Hepatocyte (in vitro differentiated cells): ENCODE data around the gene SLC38A10. TPM values are rescaled to one million over a fixed set of nuclear protein-coding genes. Genes with fewer than 3 reads are reported as not detected.

Experiments used
- DNase-seq: peaks from one replicate; pipeline ENCODE4 v3.0.0-alpha.2; 2016; ENCODE audit warnings: low spot score
- H2AFZ ChIP-seq: fragments of 200-600 bp; sonication (generic); 2 replicates; pipeline ENCODE4 v1.6.0; 2016; ENCODE audit warnings: antibody characterized with exemption, mild to moderate bottlenecking
- H3K27ac ChIP-seq: fragments of 200-600 bp; sonication (generic); 2 replicates; pipeline ENCODE4 v1.5.1; 2016; ENCODE audit warnings: mild to moderate bottlenecking
- H3K27me3 ChIP-seq: fragments of 200-600 bp; sonication (generic); 2 replicates; pipeline ENCODE4 v1.6.1; 2016
- H3K36me3 ChIP-seq: fragments of 200-600 bp; sonication (generic); replicated peaks from 2 replicates; pipeline ENCODE4 v1.5.1; 2016; ENCODE audit warnings: low read depth; ENCODE audit not compliant: insufficient read depth
- H3K4me1 ChIP-seq: fragments of 200-600 bp; sonication (generic); 2 replicates; pipeline ENCODE4 v1.5.1; 2016; ENCODE audit warnings: mild to moderate bottlenecking, moderate library complexity; ENCODE audit not compliant: insufficient read depth
- H3K4me2 ChIP-seq: fragments of 200-600 bp; sonication (generic); 2 replicates; pipeline ENCODE4 v1.6.0; 2016
- H3K4me3 ChIP-seq: fragments of 200-600 bp; sonication (generic); 2 replicates; pipeline ENCODE4 v1.5.1; 2016; ENCODE audit warnings: mild to moderate bottlenecking
- H3K79me2 ChIP-seq: fragments of 200-600 bp; sonication (generic); 2 replicates; pipeline ENCODE4 v1.6.0; 2017; ENCODE audit warnings: mild to moderate bottlenecking
- H3K9me2 ChIP-seq: fragments of 200-600 bp; sonication (generic); replicated peaks from 2 replicates; pipeline ENCODE4 v1.6.0; 2017; ENCODE audit warnings: mild to moderate bottlenecking; ENCODE audit not compliant: insufficient read depth
- H3K9me3 ChIP-seq: fragments of 200-600 bp; sonication (generic); 2 replicates; pipeline ENCODE4 v1.5.1; 2016; ENCODE audit warnings: low read depth, mild to moderate bottlenecking
- H4K20me1 ChIP-seq: fragments of 200-600 bp; sonication (generic); 2 replicates; pipeline ENCODE4 v1.6.0; 2016; ENCODE audit warnings: mild to moderate bottlenecking; ENCODE audit not compliant: insufficient read depth, poor library complexity, severe bottlenecking
- EZH2 ChIP-seq: fragments of 200-600 bp; sonication (generic); IDR thresholded peaks from 2 replicates; pipeline ENCODE4 v1.6.1; 2016; ENCODE audit warnings: antibody characterized with exemption, mild to moderate bottlenecking, borderline replicate concordance
- EZH2phosphoT487 ChIP-seq: fragments of 200-600 bp; sonication (generic); IDR thresholded peaks from one replicate; pipeline ENCODE4 v1.6.1; 2018; ENCODE audit warnings: antibody characterized with exemption, mild to moderate bottlenecking, low read depth, moderate library complexity; ENCODE audit not compliant: unreplicated experiment, severe bottlenecking
- WGBS: methylation state at CpG from one replicate; pipeline ENCODE4 v1.1.6; 2016; ENCODE audit warnings: low lambda C conversion rate; ENCODE audit errors: missing lambda C conversion rate; 5-methylcytosine and 5-hydroxymethylcytosine counted together
- polyA plus RNA-seq: library from polyadenylated mRNA; unstranded; fragments of >200 nt; fragmentation: Nextera tagmentation; extraction: Ambion mirVana; gene quantifications from 2 replicates; pipeline ENCODE4 v1.2.1, GENCODE V29; 2016
- total RNA-seq: library from RNA; depleted of rRNA; stranded (reverse); fragments of >200 nt; gene quantifications from 2 replicates; pipeline ENCODE4 v1.2.3, GENCODE V29; 2014
- TF ChIP-seq, protein P1 (sequence below): fragments of 200-600 bp; sonication (generic); IDR thresholded peaks from 2 replicates; pipeline ENCODE4 v1.5.1; 2016; ENCODE audit warnings: antibody characterized with exemption, mild to moderate bottlenecking; ENCODE audit not compliant: poor library complexity

SLC38A10 gene
- total and polyA plus RNA-seq, 2 experiments from 2014 or later = 91.4 to 124 TPM

DNA sequence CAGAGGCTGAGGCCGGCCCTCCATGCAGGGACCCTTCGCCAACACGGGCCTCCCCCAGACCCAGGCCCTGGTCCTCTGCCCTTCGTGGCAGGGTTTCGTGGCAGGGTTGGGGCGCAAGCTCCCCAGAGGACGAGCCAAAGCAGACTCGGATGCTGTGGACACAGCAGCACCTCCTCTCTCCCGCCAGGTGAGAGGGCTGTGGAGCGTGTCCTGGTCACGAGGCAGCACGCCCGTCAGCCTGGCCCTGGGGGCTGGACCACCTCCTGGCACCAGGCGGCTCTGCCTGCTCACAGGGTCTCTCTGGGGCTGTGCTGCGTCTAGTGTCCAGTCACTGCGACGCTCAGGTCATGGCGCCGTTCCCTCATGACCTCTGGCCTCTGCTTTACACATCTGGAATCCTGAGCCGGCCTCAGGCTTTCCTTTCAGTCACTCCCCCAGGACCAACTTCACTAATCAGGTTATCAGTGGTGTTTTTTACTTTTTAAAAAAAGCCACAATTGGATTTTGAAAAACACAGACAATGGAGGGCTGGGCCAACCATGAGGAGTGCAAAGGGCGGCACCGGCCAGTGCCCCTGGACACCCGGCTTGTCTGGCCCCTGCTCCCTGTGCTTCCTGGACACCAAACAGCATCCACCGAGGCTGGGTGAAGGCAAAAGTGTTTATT is 50.6 kb downstream of the SLC38A10 start:
- no peak overlapping the region for H3K4me2 ChIP-seq

DNA sequence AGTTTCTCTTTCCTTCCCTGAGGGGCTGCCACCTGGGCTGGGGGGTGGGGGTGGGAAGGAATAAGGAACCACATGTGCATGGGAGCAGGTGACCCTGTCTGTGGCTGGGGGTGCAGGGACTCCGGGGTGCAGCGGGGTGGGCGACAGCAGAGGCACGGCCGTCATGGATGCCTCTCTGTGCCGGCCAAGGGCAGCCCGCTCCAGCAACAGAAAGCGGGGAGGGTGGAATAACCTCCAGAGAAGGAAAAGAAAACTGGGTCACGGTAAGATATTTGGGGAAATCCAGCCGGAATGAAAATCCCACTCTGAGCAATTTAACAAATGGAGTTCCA is 51.8 kb downstream of the SLC38A10 start:
- no peak overlapping the region for H3K27ac ChIP-seq
- H3K4me1 ChIP-seq = peaks cover 6% of the 10 kb centered on the region
- WGBS = 95% methylated on average over 10 of the region's 10 CpGs
- no peak overlapping the region for H3K4me2 ChIP-seq
- DNase-seq = no peak
- H2AFZ ChIP-seq = no peak overlapping the region
- peaks cover 20% of the 10 kb centered on the region for H3K79me2 ChIP-seq
- no peaks in the 10 kb centered on the region for H3K36me3 ChIP-seq
- no peaks in the 10 kb centered on the region for H4K20me1 ChIP-seq
- no peak overlapping the region for H3K4me3 ChIP-seq
- no peaks in the 10 kb centered on the region for H3K27me3 ChIP-seq
- TF ChIP-seq EZH2 = no peak
- no peak for TF ChIP-seq EZH2phosphoT487
- TF ChIP-seq, protein P1, sequence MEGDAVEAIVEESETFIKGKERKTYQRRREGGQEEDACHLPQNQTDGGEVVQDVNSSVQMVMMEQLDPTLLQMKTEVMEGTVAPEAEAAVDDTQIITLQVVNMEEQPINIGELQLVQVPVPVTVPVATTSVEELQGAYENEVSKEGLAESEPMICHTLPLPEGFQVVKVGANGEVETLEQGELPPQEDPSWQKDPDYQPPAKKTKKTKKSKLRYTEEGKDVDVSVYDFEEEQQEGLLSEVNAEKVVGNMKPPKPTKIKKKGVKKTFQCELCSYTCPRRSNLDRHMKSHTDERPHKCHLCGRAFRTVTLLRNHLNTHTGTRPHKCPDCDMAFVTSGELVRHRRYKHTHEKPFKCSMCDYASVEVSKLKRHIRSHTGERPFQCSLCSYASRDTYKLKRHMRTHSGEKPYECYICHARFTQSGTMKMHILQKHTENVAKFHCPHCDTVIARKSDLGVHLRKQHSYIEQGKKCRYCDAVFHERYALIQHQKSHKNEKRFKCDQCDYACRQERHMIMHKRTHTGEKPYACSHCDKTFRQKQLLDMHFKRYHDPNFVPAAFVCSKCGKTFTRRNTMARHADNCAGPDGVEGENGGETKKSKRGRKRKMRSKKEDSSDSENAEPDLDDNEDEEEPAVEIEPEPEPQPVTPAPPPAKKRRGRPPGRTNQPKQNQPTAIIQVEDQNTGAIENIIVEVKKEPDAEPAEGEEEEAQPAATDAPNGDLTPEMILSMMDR = no peak
- H3K9me3 ChIP-seq = no peaks in the 10 kb centered on the region
- no peaks in the 10 kb centered on the region for H3K9me2 ChIP-seq

More for the DNA sequence above, 50.6 kb downstream of the SLC38A10 start:
- Histone ChIP-seq H3K27ac (no peak overlapping the region), H3K79me2 (peaks cover 18% of the 10 kb centered on the region), H3K4me3 (no peak overlapping the region), H3K36me3 (no peaks in the 10 kb centered on the region), H3K9me3 (no peaks in the 10 kb centered on the region), H3K9me2 (no peaks in the 10 kb centered on the region), H2AFZ (no peak overlapping the region), H4K20me1 (no peaks in the 10 kb centered on the region), H3K4me1 (peaks cover 6% of the 10 kb centered on the region), H3K27me3 (no peaks in the 10 kb centered on the region)
- DNase-seq = no peak
- 79% methylated on average over 24 of the region's 24 CpGs for WGBS
- TF ChIP-seq EZH2phosphoT487 (no peak), EZH2 (no peak)
- TF ChIP-seq, protein P1 = no peak

DNA sequence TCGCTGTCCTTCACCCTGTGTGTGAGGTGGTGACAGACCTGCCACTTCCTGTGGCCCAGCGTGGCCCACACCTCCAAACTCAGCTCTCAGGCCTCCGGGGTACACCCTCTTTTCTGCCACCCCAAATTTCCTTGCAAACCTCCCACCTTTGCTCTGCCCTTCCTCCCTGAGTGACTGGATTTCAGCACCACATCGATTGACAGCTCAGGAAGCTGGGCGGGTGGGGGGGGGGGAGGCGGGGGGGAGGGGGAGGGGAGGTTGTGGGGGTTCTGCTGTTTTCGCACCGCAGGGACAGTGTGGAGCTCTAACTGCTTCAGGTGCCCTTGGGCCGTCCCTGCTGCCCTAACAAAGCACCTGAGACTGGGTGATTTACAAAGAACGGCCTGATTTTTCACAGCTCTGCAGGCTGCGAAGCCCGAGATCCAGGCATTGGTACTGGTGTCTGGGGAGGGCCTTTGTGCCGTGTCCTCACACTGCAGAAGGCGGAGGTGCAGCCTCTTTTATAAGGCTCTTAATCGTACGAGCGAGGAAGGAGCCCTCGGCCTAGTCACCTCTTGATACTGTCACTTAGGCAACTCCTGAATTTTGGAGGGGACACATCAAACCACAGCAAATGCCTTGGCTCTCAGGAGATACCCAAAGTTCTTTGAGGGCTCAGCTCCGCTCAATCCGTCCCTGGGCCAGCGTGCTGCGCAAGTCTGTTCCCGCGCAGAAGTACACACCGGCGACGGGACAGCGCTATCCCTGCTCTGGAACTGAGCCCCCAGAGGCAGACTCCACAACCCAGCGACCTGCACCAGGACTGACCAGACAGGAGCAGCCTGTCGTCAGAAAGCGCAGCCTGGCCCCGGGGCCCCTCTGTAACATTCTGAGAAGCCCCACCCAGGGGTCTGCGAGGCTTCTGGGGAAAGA is 52.4 kb downstream of the SLC38A10 start:
- Histone ChIP-seq H3K79me2 (peaks cover 26% of the 10 kb centered on the region), H3K9me3 (no peaks in the 10 kb centered on the region), H3K27ac (no peak overlapping the region), H3K4me3 (no peak overlapping the region), H3K4me1 (peaks cover 10% of the 10 kb centered on the region), H4K20me1 (no peaks in the 10 kb centered on the region), H3K9me2 (no peaks in the 10 kb centered on the region), H3K27me3 (no peaks in the 10 kb centered on the region), H2AFZ (no peak overlapping the region), H3K4me2 (no peak overlapping the region), H3K36me3 (no peaks in the 10 kb centered on the region)
- TF ChIP-seq EZH2phosphoT487 (no peak), EZH2 (no peak)
- TF ChIP-seq, protein P1 = no peak
- DNase-seq = no peak
- WGBS = 82% methylated on average over 31 of the region's 33 CpGs
